ENCODE data around the gene MTRF1.

- TF ChIP-seq PAX5 (IDR thresholded peaks at IDR 0.05; ENCODE audit: insufficient read depth, low read length, severe bottlenecking) (no peak), POLR2A (IDR thresholded peaks at IDR 0.05; ENCODE audit: low read depth, low read length) (no peak), POLR2AphosphoS5 (IDR thresholded peaks at IDR 0.05; ENCODE audit: low read depth, low read length) (no peak), SPI1 (IDR thresholded peaks at IDR 0.05; ENCODE audit: low read depth, low read length) (no peak)
Observed at GRCh38 chr13:41291246-41291645, 27.9 kb upstream of the MTRF1 start.
